ENCODE results near the gene AP5S1. TPM values are rescaled to one million over a fixed set of nuclear protein-coding genes. Genes with fewer than 3 reads are reported as not detected.

The AP5S1 gene
- total RNA-seq, 1 experiment from 2014 or later: 18.3 TPM

GRCh38 chr20:3804254-3804751 lies 16.0 kb upstream of the AP5S1 start:
- Histone ChIP-seq H2AFZ (no peak overlapping the region), H3K4me1 (replicated peaks; ENCODE audit: insufficient read depth) (peaks cover 38% of the 10 kb centered on the region), H3K9me2 (ENCODE audit: insufficient read depth) (no peaks in the 10 kb centered on the region), H3K9me3 (ENCODE audit: insufficient read depth, low read depth) (no peaks in the 10 kb centered on the region), H3K27ac (no peak overlapping the region), H3F3A (ENCODE audit: insufficient read depth, low read depth) (peaks cover 37% of the 10 kb centered on the region), H3K27me3 (ENCODE audit: insufficient read depth, low read depth) (no peaks in the 10 kb centered on the region), H3K79me2 (ENCODE audit: low read depth) (no peaks in the 10 kb centered on the region), H4K20me1 (ENCODE audit: insufficient read depth) (no peaks in the 10 kb centered on the region), H3K4me3 (no peak overlapping the region), H3K4me2 (no peak overlapping the region), H3K36me3 (ENCODE audit: low read depth) (no peaks in the 10 kb centered on the region)
- intact Hi-C loops (cut with micrococcal nuclease; ENCODE audit: unreplicated experiment): no loop called here
- ChIA-PET CTCF (interaction anchor here (0.6 kb wide), 1 partner anchor 16 kb away, joined by 3 read pairs; the partner anchor contains the start of gene AP5S1), POLR2A (ENCODE audit: unreplicated experiment) (no interaction called here)
- no TSS peak for BruUV-seq (replicated peaks)
- TF ChIP-seq CTCF (conservative IDR thresholded peaks at IDR 0.05) (no peak), EZH2 (IDR thresholded peaks at IDR 0.05; ENCODE audit: low read depth) (no peak)
- no peak for DNase-seq

GRCh38 chr20:3804781-3805180 lies 15.6 kb upstream of the AP5S1 start:
- Histone ChIP-seq H3K27me3 (ENCODE audit: insufficient read depth, low read depth) (no peaks in the 10 kb centered on the region), H3K4me1 (replicated peaks; ENCODE audit: insufficient read depth) (peaks cover 38% of the 10 kb centered on the region), H3F3A (ENCODE audit: insufficient read depth, low read depth) (peaks cover 37% of the 10 kb centered on the region), H3K79me2 (ENCODE audit: low read depth) (no peaks in the 10 kb centered on the region), H3K4me2 (no peak overlapping the region), H3K9me3 (ENCODE audit: insufficient read depth, low read depth) (no peaks in the 10 kb centered on the region), H3K36me3 (ENCODE audit: low read depth) (no peaks in the 10 kb centered on the region), H3K27ac (no peak overlapping the region), H2AFZ (no peak overlapping the region), H3K9me2 (ENCODE audit: insufficient read depth) (no peaks in the 10 kb centered on the region), H4K20me1 (ENCODE audit: insufficient read depth) (no peaks in the 10 kb centered on the region), H3K4me3 (no peak overlapping the region)
- CTCF ChIA-PET: no interaction called here
- intact Hi-C loops (cut with micrococcal nuclease; ENCODE audit: unreplicated experiment): no loop called here
- no peak for DNase-seq
- POLR2A ChIA-PET (ENCODE audit: unreplicated experiment): no interaction called here
- no TSS peak for BruUV-seq (replicated peaks)
- no peak for TF ChIP-seq EZH2 (IDR thresholded peaks at IDR 0.05; ENCODE audit: low read depth)
- TF ChIP-seq CTCF (conservative IDR thresholded peaks at IDR 0.05): no peak

- Histone ChIP-seq H3F3A (ENCODE audit: insufficient read depth, low read depth) (peaks cover 63% of the 10 kb centered on the region), H3K36me3 (ENCODE audit: low read depth) (no peaks in the 10 kb centered on the region), H3K27me3 (ENCODE audit: insufficient read depth, low read depth) (no peaks in the 10 kb centered on the region), H3K27ac (peak overlapping the region; percentile 88), H3K79me2 (ENCODE audit: low read depth) (0 out of 2 replicates have a peak, but pooled peaks cover 7% of the 10 kb centered on the region), H3K9me2 (ENCODE audit: insufficient read depth) (no peaks in the 10 kb centered on the region), H3K4me3 (no peak overlapping the region), H3K4me1 (replicated peaks; ENCODE audit: insufficient read depth) (peaks cover 69% of the 10 kb centered on the region), H3K4me2 (peak overlapping the region; percentile 63), H3K9me3 (ENCODE audit: insufficient read depth, low read depth) (no peaks in the 10 kb centered on the region), H2AFZ (no peak overlapping the region), H4K20me1 (ENCODE audit: insufficient read depth) (no peaks in the 10 kb centered on the region)
- intact Hi-C loops (cut with micrococcal nuclease; ENCODE audit: unreplicated experiment): no loop called here
- DNase-seq: no peak
- TF ChIP-seq CTCF (conservative IDR thresholded peaks at IDR 0.05) (no peak), EZH2 (IDR thresholded peaks at IDR 0.05; ENCODE audit: low read depth) (no peak)
- ChIA-PET POLR2A (ENCODE audit: unreplicated experiment) (interaction anchor here (0.6 kb wide), 3 partner anchors 12 to 199 kb away, joined by 3 to 42 read pairs (median 4); no protein-coding TSS in a partner anchor), CTCF (interaction anchor here (0.6 to 1.0 kb wide), 2 partner anchors 9 to 492 kb away, joined by 5 to 6 read pairs; no protein-coding TSS in a partner anchor)
- BruUV-seq (replicated peaks): no TSS peak
These were observed 11.8 kb upstream of the AP5S1 start for GRCh38 chr20:3808544-3808943.

Data from PC-9 (cell line).